Central memory CD8-positive, alpha-beta T cell (primary cell): Measurements from ENCODE around the gene SHOX.
"Not testable (repeated sequence)": the region's sequence is repeated elsewhere in the genome, so short reads cannot be mapped to it uniquely, and the experiment has no call there.

Experiments
- ATAC-seq: fragments of 150-1000 bp; cut with Tn5 transposase; replicated peaks from 2 replicates; pipeline ENCODE4 v1.10.0; 2022; ENCODE audit warnings: mild to moderate bottlenecking, moderate FRiP score, moderate number of reproducible peaks; ENCODE audit not compliant: poor library complexity, severe bottlenecking; ENCODE audit errors: extremely low read depth
- DNase-seq, 2 donors: peaks; one replicate each; pipeline ENCODE4 v3.0.0; 2021; ENCODE audit warnings: low spot score in 2 of 2
- H3K27ac Mint-ChIP-seq: one replicate; pipeline ENCODE4 v1.8.0; 2022; ENCODE audit warnings: low read depth, mild to moderate bottlenecking, moderate library complexity, mixed read lengths
- H3K27me3 Mint-ChIP-seq: one replicate; pipeline ENCODE4 v1.8.0; 2022; ENCODE audit warnings: mixed read lengths
- H3K36me3 Mint-ChIP-seq: one replicate; pipeline ENCODE4 v1.8.0; 2022; ENCODE audit warnings: mild to moderate bottlenecking, moderate library complexity, mixed read lengths; ENCODE audit not compliant: insufficient read depth
- H3K4me1 Mint-ChIP-seq: one replicate; pipeline ENCODE4 v1.8.0; 2022; ENCODE audit warnings: mixed read lengths
- H3K4me3 Mint-ChIP-seq: one replicate; pipeline ENCODE4 v1.8.0; 2022; ENCODE audit warnings: mild to moderate bottlenecking, moderate library complexity, mixed read lengths
- H3K9me3 Mint-ChIP-seq: one replicate; pipeline ENCODE4 v1.8.0; 2022; ENCODE audit warnings: mixed read lengths

SHOX gene

GRCh38 chrX:630612-631496 lies at the start of gene SHOX:
Gene SHOX, plus strand, starts transcription at chrX:630791. Its CDS starts 107 bp downstream, at chrX:630898.
- Mint-ChIP-seq H3K4me1 (peaks cover 20% of the 10 kb centered on the region), H3K9me3 (peaks cover 21% of the 10 kb centered on the region), H3K36me3 (peaks cover 5% of the 10 kb centered on the region), H3K27me3 (peaks cover 69% of the 10 kb centered on the region), H3K4me3 (no peak within 1 kb of the TSS), H3K27ac (no peak within 1 kb of the TSS)
- ATAC-seq: no peak
- no peak for DNase-seq

- DNase-seq: no peak
- H3K36me3 Mint-ChIP-seq: no peaks in the 10 kb centered on the region
- no peak overlapping the region for H3K4me3 Mint-ChIP-seq
- peaks cover 34% of the 10 kb centered on the region for H3K9me3 Mint-ChIP-seq
- H3K4me1 Mint-ChIP-seq: no peaks in the 10 kb centered on the region
- H3K27me3 Mint-ChIP-seq: no peaks in the 10 kb centered on the region
- no peak for ATAC-seq
- H3K27ac Mint-ChIP-seq: no peak overlapping the region
These were observed 49.5 kb upstream of the SHOX start for GRCh38 chrX:581066-581465.

GRCh38 chrX:581720-582298 lies 48.8 kb upstream of the SHOX start:
- H3K27me3 Mint-ChIP-seq: no peaks in the 10 kb centered on the region
- H3K36me3 Mint-ChIP-seq: no peaks in the 10 kb centered on the region
- ATAC-seq: no peak
- H3K27ac Mint-ChIP-seq: no peak overlapping the region
- H3K4me1 Mint-ChIP-seq: no peaks in the 10 kb centered on the region
- peak in 1 of 2 donors; percentile 4 for DNase-seq
- peaks cover 34% of the 10 kb centered on the region for H3K9me3 Mint-ChIP-seq
- H3K4me3 Mint-ChIP-seq: no peak overlapping the region

GRCh38 chrX:584572-584971 lies 46.0 kb upstream of the SHOX start:
- Mint-ChIP-seq H3K4me1 (no peaks in the 10 kb centered on the region), H3K27ac (no peak overlapping the region), H3K4me3 (no peak overlapping the region), H3K36me3 (no peaks in the 10 kb centered on the region), H3K27me3 (no peaks in the 10 kb centered on the region), H3K9me3 (peaks cover 15% of the 10 kb centered on the region)
- ATAC-seq (no peak), DNase-seq (no peak)

GRCh38 chrX:585115-585808 lies 45.3 kb upstream of the SHOX start:
- H3K36me3 Mint-ChIP-seq: no peaks in the 10 kb centered on the region
- no peak overlapping the region for H3K4me3 Mint-ChIP-seq
- no peaks in the 10 kb centered on the region for H3K27me3 Mint-ChIP-seq
- DNase-seq (peak in 1 of 2 donors; percentile 6), ATAC-seq (no peak)
- H3K27ac Mint-ChIP-seq: no peak overlapping the region
- H3K9me3 Mint-ChIP-seq: peaks cover 13% of the 10 kb centered on the region
- no peaks in the 10 kb centered on the region for H3K4me1 Mint-ChIP-seq

- H3K36me3 Mint-ChIP-seq: no peaks in the 10 kb centered on the region
- peaks cover 4% of the 10 kb centered on the region for H3K9me3 Mint-ChIP-seq
- no peaks in the 10 kb centered on the region for H3K4me1 Mint-ChIP-seq
These were observed 44.2 kb upstream of the SHOX start for GRCh38 chrX:586351-586750.

GRCh38 chrX:589261-589660 lies 41.3 kb upstream of the SHOX start:
- H3K36me3 Mint-ChIP-seq, H3K27me3 Mint-ChIP-seq, ATAC-seq, H3K4me3 Mint-ChIP-seq, H3K4me1 Mint-ChIP-seq, H3K9me3 Mint-ChIP-seq, H3K27ac Mint-ChIP-seq: not testable (repeated sequence)
- peak in 1 of 2 donors; percentile 5 for DNase-seq

More at GRCh38 chrX:586351-586750, 44.2 kb upstream of the SHOX start:
- no peaks in the 10 kb centered on the region for H3K27me3 Mint-ChIP-seq
- ATAC-seq (no peak), DNase-seq (peak in 1 of 2 donors; percentile 2)
- no peak overlapping the region for H3K4me3 Mint-ChIP-seq
- H3K27ac Mint-ChIP-seq: no peak overlapping the region

- ATAC-seq (no peak), DNase-seq (peak in 1 of 2 donors; percentile 5)
- Mint-ChIP-seq H3K27ac (no peak overlapping the region), H3K36me3 (no peaks in the 10 kb centered on the region), H3K27me3 (no peaks in the 10 kb centered on the region), H3K4me3 (no peak overlapping the region), H3K9me3 (peaks cover 15% of the 10 kb centered on the region), H3K4me1 (no peaks in the 10 kb centered on the region)
These were observed 39.7 kb upstream of the SHOX start for GRCh38 chrX:590693-591404.

GRCh38 chrX:599837-600715 lies 30.5 kb upstream of the SHOX start:
- Mint-ChIP-seq H3K36me3 (no peaks in the 10 kb centered on the region), H3K27ac (no peak overlapping the region), H3K9me3 (peaks cover 31% of the 10 kb centered on the region), H3K4me1 (no peaks in the 10 kb centered on the region), H3K4me3 (no peak overlapping the region), H3K27me3 (no peaks in the 10 kb centered on the region)
- DNase-seq (peak in 1 of 2 donors; percentile 5), ATAC-seq (no peak)

- H3K9me3 Mint-ChIP-seq: peaks cover 12% of the 10 kb centered on the region
- not testable (repeated sequence) for ATAC-seq, H3K4me1 Mint-ChIP-seq, H3K36me3 Mint-ChIP-seq, H3K27me3 Mint-ChIP-seq, H3K27ac Mint-ChIP-seq, H3K4me3 Mint-ChIP-seq
- DNase-seq: peak in 1 of 2 donors; percentile 2
These were observed 27.6 kb upstream of the SHOX start for GRCh38 chrX:603029-603428.

GRCh38 chrX:604616-605015 lies 26.0 kb upstream of the SHOX start:
- H3K36me3 Mint-ChIP-seq, H3K27me3 Mint-ChIP-seq, H3K4me3 Mint-ChIP-seq, DNase-seq, H3K4me1 Mint-ChIP-seq, H3K27ac Mint-ChIP-seq, ATAC-seq: not testable (repeated sequence)
- H3K9me3 Mint-ChIP-seq: peaks cover 12% of the 10 kb centered on the region
